SJSA1 (cell line): ENCODE data around the gene CLCA4. TPM values are rescaled to one million over a fixed set of nuclear protein-coding genes. Genes with fewer than 3 reads are reported as not detected.

Experiments used
- DNase-seq, 2 experiments: peaks; one replicate each; pipeline ENCODE4 v3.0.0-alpha.2; 2015 to 2020; ENCODE audit warnings: low spot score in 2 of 2, low read depth in 1 of 2
- H3K27ac ChIP-seq: fragments of 250-450 bp; sonication (Bioruptor Pico); 2 replicates; pipeline ENCODE4 v1.5.1; 2020; ENCODE audit warnings: mild to moderate bottlenecking, moderate library complexity
- H3K27me3 ChIP-seq: fragments of 250-450 bp; sonication (Bioruptor Pico); replicated peaks from 2 replicates; pipeline ENCODE4 v1.5.1; 2020; ENCODE audit warnings: mild to moderate bottlenecking, moderate library complexity
- H3K36me3 ChIP-seq: fragments of 250-450 bp; sonication (Bioruptor Pico); 2 replicates; pipeline ENCODE4 v1.5.1; 2020; ENCODE audit warnings: mild to moderate bottlenecking
- H3K4me1 ChIP-seq: fragments of 250-450 bp; sonication (Bioruptor Pico); replicated peaks from 2 replicates; pipeline ENCODE4 v1.6.1; 2021; ENCODE audit warnings: mild to moderate bottlenecking
- H3K4me3 ChIP-seq: fragments of 250-450 bp; sonication (Bioruptor Pico); 2 replicates; pipeline ENCODE4 v1.5.1; 2020; ENCODE audit warnings: mild to moderate bottlenecking
- H3K9me3 ChIP-seq: fragments of 250-450 bp; sonication (Bioruptor Pico); replicated peaks from 2 replicates; pipeline ENCODE4 v1.5.1; 2020; ENCODE audit warnings: mild to moderate bottlenecking
- total RNA-seq: library from RNA; depleted of rRNA; stranded (reverse); fragments of >200 nt; shearing (Covaris generic); gene quantifications from 2 replicates; pipeline ENCODE4 v1.2.3, GENCODE V29; 2014

Gene CLCA4
- total RNA-seq, 1 experiment from 2014 or later, result not detected

- no peaks in the 10 kb centered on the region for H3K9me3 ChIP-seq
- no peak overlapping the region for H3K4me3 ChIP-seq
- H3K36me3 ChIP-seq, result no peaks in the 10 kb centered on the region
- H3K27ac ChIP-seq, result no peak overlapping the region
- no peaks in the 10 kb centered on the region for H3K4me1 ChIP-seq
- DNase-seq, result no peak
- H3K27me3 ChIP-seq, result peaks cover 4% of the 10 kb centered on the region; the same call in 1 of the 2 replicates
Observed at GRCh38 chr1:86515597-86515996, 31.3 kb upstream of the CLCA4 start.

- H3K9me3 ChIP-seq, result no peaks in the 10 kb centered on the region
- H3K27ac ChIP-seq, result no peak overlapping the region
- H3K4me1 ChIP-seq, result no peaks in the 10 kb centered on the region
- H3K27me3 ChIP-seq, result peaks cover 4% of the 10 kb centered on the region; the same call in 1 of the 2 replicates
- no peak for DNase-seq
- no peaks in the 10 kb centered on the region for H3K36me3 ChIP-seq
- H3K4me3 ChIP-seq, result no peak overlapping the region
Observed at GRCh38 chr1:86516335-86516734, 30.5 kb upstream of the CLCA4 start.

- Histone ChIP-seq H3K4me3 (no peak overlapping the region), H3K27me3 (peaks cover 4% of the 10 kb centered on the region; the same call in 1 of the 2 replicates), H3K36me3 (no peaks in the 10 kb centered on the region), H3K9me3 (no peaks in the 10 kb centered on the region), H3K27ac (no peak overlapping the region), H3K4me1 (no peaks in the 10 kb centered on the region)
- no peak for DNase-seq
Observed at GRCh38 chr1:86517336-86517735, 29.5 kb upstream of the CLCA4 start.

- no peak overlapping the region for H3K4me3 ChIP-seq
Observed at GRCh38 chr1:86520789-86521521, 25.9 kb upstream of the CLCA4 start.

GRCh38 chr1:86521522-86521891 is 25.4 kb upstream of the CLCA4 start:
- Histone ChIP-seq H3K27ac (no peak overlapping the region), H3K9me3 (no peaks in the 10 kb centered on the region; the same call in 1 of the 2 replicates), H3K4me3 (no peak overlapping the region), H3K27me3 (peaks cover 4% of the 10 kb centered on the region; the same call in 1 of the 2 replicates), H3K4me1 (no peaks in the 10 kb centered on the region), H3K36me3 (no peaks in the 10 kb centered on the region)
- DNase-seq, result no peak

More at GRCh38 chr1:86520789-86521521, 25.9 kb upstream of the CLCA4 start:
- Histone ChIP-seq H3K9me3 (no peaks in the 10 kb centered on the region; the same call in 1 of the 2 replicates), H3K4me1 (no peaks in the 10 kb centered on the region), H3K27ac (no peak overlapping the region), H3K27me3 (peaks cover 4% of the 10 kb centered on the region; the same call in 1 of the 2 replicates), H3K36me3 (no peaks in the 10 kb centered on the region)
- DNase-seq, result no peak

- no peak for DNase-seq
- Histone ChIP-seq H3K27ac (no peak overlapping the region), H3K9me3 (no peaks in the 10 kb centered on the region; the same call in 1 of the 2 replicates), H3K4me1 (no peaks in the 10 kb centered on the region), H3K27me3 (peaks cover 4% of the 10 kb centered on the region; the same call in 1 of the 2 replicates), H3K4me3 (no peak overlapping the region), H3K36me3 (no peaks in the 10 kb centered on the region)
Observed at GRCh38 chr1:86522240-86522639, 24.6 kb upstream of the CLCA4 start.

GRCh38 chr1:86523670-86524354 is 23.1 kb upstream of the CLCA4 start:
- no peak overlapping the region for H3K4me3 ChIP-seq

GRCh38 chr1:86527306-86527705 is 19.6 kb upstream of the CLCA4 start:
- H3K27ac ChIP-seq, result no peak overlapping the region

More at GRCh38 chr1:86523670-86524354, 23.1 kb upstream of the CLCA4 start:
- Histone ChIP-seq H3K27ac (no peak overlapping the region), H3K4me1 (no peaks in the 10 kb centered on the region), H3K27me3 (peaks cover 4% of the 10 kb centered on the region; the same call in 1 of the 2 replicates), H3K9me3 (no peaks in the 10 kb centered on the region; the same call in 1 of the 2 replicates), H3K36me3 (no peaks in the 10 kb centered on the region)
- no peak for DNase-seq

GRCh38 chr1:86530211-86530845 is 16.6 kb upstream of the CLCA4 start:
- DNase-seq, result no peak
- Histone ChIP-seq H3K27me3 (no peaks in the 10 kb centered on the region), H3K27ac (no peak overlapping the region), H3K36me3 (no peaks in the 10 kb centered on the region), H3K4me1 (no peaks in the 10 kb centered on the region), H3K9me3 (no peaks in the 10 kb centered on the region), H3K4me3 (no peak overlapping the region)

More at GRCh38 chr1:86527306-86527705, 19.6 kb upstream of the CLCA4 start:
- DNase-seq, result no peak
- Histone ChIP-seq H3K36me3 (no peaks in the 10 kb centered on the region), H3K4me1 (no peaks in the 10 kb centered on the region), H3K27me3 (no peaks in the 10 kb centered on the region), H3K4me3 (no peak overlapping the region), H3K9me3 (no peaks in the 10 kb centered on the region; the same call in 1 of the 2 replicates)

GRCh38 chr1:86537928-86538695 is 8.8 kb upstream of the CLCA4 start:
- Histone ChIP-seq H3K4me1 (no peaks in the 10 kb centered on the region), H3K4me3 (no peak overlapping the region), H3K36me3 (no peaks in the 10 kb centered on the region), H3K27me3 (no peaks in the 10 kb centered on the region), H3K9me3 (no peaks in the 10 kb centered on the region), H3K27ac (no peak overlapping the region)
- no peak for DNase-seq

GRCh38 chr1:86538775-86539174 is 8.1 kb upstream of the CLCA4 start:
- H3K4me1 ChIP-seq, result no peaks in the 10 kb centered on the region
- DNase-seq, result no peak
- no peak overlapping the region for H3K4me3 ChIP-seq
- no peaks in the 10 kb centered on the region for H3K9me3 ChIP-seq
- no peaks in the 10 kb centered on the region for H3K27me3 ChIP-seq
- no peak overlapping the region for H3K27ac ChIP-seq
- no peaks in the 10 kb centered on the region for H3K36me3 ChIP-seq

- H3K9me3 ChIP-seq, result no peaks in the 10 kb centered on the region
- no peaks in the 10 kb centered on the region for H3K36me3 ChIP-seq
- no peaks in the 10 kb centered on the region for H3K27me3 ChIP-seq
- no peak for DNase-seq
- no peak overlapping the region for H3K4me3 ChIP-seq
- H3K27ac ChIP-seq, result no peak overlapping the region
- no peaks in the 10 kb centered on the region for H3K4me1 ChIP-seq
Observed at GRCh38 chr1:86541859-86542258, 5.0 kb upstream of the CLCA4 start.

- Histone ChIP-seq H3K4me1 (no peaks in the 10 kb centered on the region), H3K27ac (no peak overlapping the region), H3K36me3 (no peaks in the 10 kb centered on the region), H3K27me3 (no peaks in the 10 kb centered on the region), H3K9me3 (no peaks in the 10 kb centered on the region), H3K4me3 (no peak overlapping the region)
- DNase-seq, result no peak
Observed at GRCh38 chr1:86542631-86543030, 4.2 kb upstream of the CLCA4 start.
